HepG2 (cell line): Measurements from ENCODE around the gene TENT4B. TPM values are rescaled to one million over a fixed set of nuclear protein-coding genes. Genes with fewer than 3 reads are reported as not detected.

Experiments used
- ATAC-seq: fragments of 200-7000 bp; cut with Tn5 transposase; 3 replicates; pipeline ENCODE4 v1.9.1; 2020; ENCODE audit warnings: mild to moderate bottlenecking, moderate library complexity
- BruUV-seq: library from RNA; stranded (reverse); fragments of 400-500 nt; replicated peaks from 2 replicates; lab custom pipeline; 2021; lab: Mats Ljungman, UMichigan
- CTCF ChIA-PET: fragments of 300-600 bp; formaldehyde crosslinking; extraction: SDS; loops from one replicate; lab custom pipeline; 2021; ENCODE audit warnings: low total read pairs, inconsistent platforms, low intra/inter-chr PET ratio; lab: Yijun Ruan, JAX
- POLR2A ChIA-PET: fragments of 350-600 bp; sonication (Branson Sonifier 250); formaldehyde crosslinking; loops from one replicate; lab custom pipeline; 2020; ENCODE audit warnings: antibody characterized with exemption, inconsistent platforms; lab: Yijun Ruan, JAX
- DNase-seq: peaks from one replicate; pipeline ENCODE4 v3.0.0-alpha.2; 2015; ENCODE audit warnings: low spot score
- FAIRE-seq: peaks from 3 replicates; lab custom pipeline; 2011; peaks lifted over from hg19 to GRCh38; lab: Jason Lieb, UNC
- H2AFZ ChIP-seq: one replicate; pipeline ENCODE4 v1.6.1; 2011; ENCODE audit warnings: low read length, inconsistent platforms
- H3K27ac ChIP-seq: fragments of 300-600 bp; 3 replicates; pipeline ENCODE4 v1.8.0; 2011; ENCODE audit warnings: mixed run types, mild to moderate bottlenecking, mixed read lengths, low read length, inconsistent platforms; ENCODE audit not compliant: insufficient read depth; ENCODE audit errors: extremely low read length
- H3K27me3 ChIP-seq, 2 experiments: fragments of 200-600 bp in 1 of 2; 2 replicates in 1 of 2; 3 replicates in 1 of 2; pipeline versions ENCODE4 v1.6.0 to v1.8.0; 2011; ENCODE audit warnings: low read length in 2 of 2, mild to moderate bottlenecking in 2 of 2, moderate library complexity in 2 of 2, inconsistent platforms in 1 of 2; ENCODE audit not compliant: insufficient read depth in 2 of 2, control insufficient read depth in 1 of 2
- H3K36me3 ChIP-seq, 2 experiments: fragments of 200-600 bp in 1 of 2; replicated peaks in 1 of 2; 2 replicates in 1 of 2; 3 replicates in 1 of 2; pipeline versions ENCODE4 v1.5.1 to v1.8.0; 2011; ENCODE audit warnings: low read length in 2 of 2, inconsistent platforms in 1 of 2; ENCODE audit not compliant: insufficient read depth in 2 of 2, control insufficient read depth in 1 of 2
- H3K4me1 ChIP-seq: 2 replicates; pipeline ENCODE4 v1.5.1; 2012; ENCODE audit warnings: low read length, inconsistent platforms; ENCODE audit not compliant: insufficient read depth
- H3K4me2 ChIP-seq: 2 replicates; pipeline ENCODE4 v1.6.0; 2011; ENCODE audit warnings: low read depth, low read length, inconsistent platforms
- H3K4me3 ChIP-seq, 3 experiments: fragments of 200-600 bp in 1 of 3; sonication (generic), shearing (Covaris generic) in 1 of 3; replicated peaks in 1 of 3; 2 replicates each; pipeline ENCODE4 v1.5.1; 2011 to 2016; ENCODE audit warnings: low read length in 3 of 3, inconsistent platforms in 2 of 3, low read depth in 2 of 3, mild to moderate bottlenecking in 2 of 3, control low read depth in 1 of 3, mixed read lengths in 1 of 3; ENCODE audit not compliant: insufficient read depth in 1 of 3
- H3K79me2 ChIP-seq: one replicate; pipeline ENCODE4 v1.6.1; 2011; ENCODE audit warnings: low read length, inconsistent platforms; ENCODE audit not compliant: insufficient read depth
- H3K9ac ChIP-seq: 2 replicates; pipeline ENCODE4 v1.6.0; 2011; ENCODE audit warnings: mild to moderate bottlenecking, low read depth, low read length, inconsistent platforms; ENCODE audit not compliant: insufficient read depth
- H3K9me3 ChIP-seq: 2 replicates; pipeline ENCODE4 v1.5.1; 2012; ENCODE audit warnings: mild to moderate bottlenecking, low read length
- H4K20me1 ChIP-seq: 2 replicates; pipeline ENCODE4 v1.6.0; 2011; ENCODE audit warnings: inconsistent platforms, mild to moderate bottlenecking, low read length, moderate library complexity; ENCODE audit not compliant: insufficient read depth
- CBX1 ChIP-seq: IDR thresholded peaks from one replicate; pipeline ENCODE4 v1.6.1; 2016; ENCODE audit warnings: antibody characterized with exemption, low read depth
- CEBPG ChIP-seq: IDR thresholded peaks from 2 replicates; pipeline ENCODE4 v1.6.1; 2016
- CENPT ChIP-seq: sonication (generic); formaldehyde crosslinking; IDR thresholded peaks from 2 replicates; pipeline ENCODE4 v1.8.0; 2022; ENCODE audit warnings: low read depth, mild to moderate bottlenecking, moderate library complexity, missing genetic modification reagents
- ETV6 ChIP-seq: sonication (generic); formaldehyde crosslinking; conservative IDR thresholded peaks from 2 replicates; pipeline ENCODE4 v1.4.0; 2020; ENCODE audit warnings: missing genetic modification reagents
- HES4 ChIP-seq: sonication (generic); formaldehyde crosslinking; IDR thresholded peaks from 2 replicates; pipeline ENCODE4 v1.9.0; 2021; ENCODE audit warnings: mild to moderate bottlenecking, missing genetic modification reagents, borderline replicate concordance
- HNF4G ChIP-seq, 2 experiments: sonication (generic) in 1 of 2; formaldehyde crosslinking in 1 of 2; IDR thresholded peaks; 2 replicates each; pipeline versions ENCODE4 v1.4.0 to v1.6.1; 2011 to 2020; ENCODE audit warnings: borderline replicate concordance in 2 of 2, low read depth in 2 of 2, mild to moderate bottlenecking in 2 of 2, low read length in 1 of 2, missing genetic modification reagents in 1 of 2, moderate library complexity in 1 of 2
- ISL2 ChIP-seq: sonication (generic); formaldehyde crosslinking; IDR thresholded peaks from 2 replicates; pipeline ENCODE4 v1.5.0; 2020; ENCODE audit warnings: missing genetic modification reagents
- KDM1A ChIP-seq: IDR thresholded peaks from 2 replicates; pipeline ENCODE4 v1.6.1; 2016; ENCODE audit warnings: missing compliant biosample characterization
- MED13 ChIP-seq: sonication (generic); formaldehyde crosslinking; IDR thresholded peaks from 2 replicates; pipeline ENCODE4 v1.5.0; 2020; ENCODE audit warnings: missing genetic modification reagents
- NBN ChIP-seq: fragments of 450-650 bp; conservative IDR thresholded peaks from 2 replicates; pipeline ENCODE4 v1.6.1; 2017
- NCOA5 ChIP-seq: sonication (generic); formaldehyde crosslinking; IDR thresholded peaks from 2 replicates; pipeline ENCODE4 v1.4.0; 2020; ENCODE audit warnings: missing genetic modification reagents
- NR2F6 ChIP-seq, 2 experiments: IDR thresholded peaks; 2 replicates each; pipeline ENCODE4 v1.6.1; 2016; ENCODE audit warnings: antibody characterized with exemption in 1 of 2, mild to moderate bottlenecking in 1 of 2
- NRL ChIP-seq: sonication (generic); formaldehyde crosslinking; IDR thresholded peaks from 2 replicates; pipeline ENCODE4 v1.5.0; 2020; ENCODE audit warnings: missing genetic modification reagents, mild to moderate bottlenecking, moderate library complexity, borderline replicate concordance
- POGZ ChIP-seq: sonication (generic); formaldehyde crosslinking; IDR thresholded peaks from 2 replicates; pipeline ENCODE4 v1.4.0; 2020; ENCODE audit warnings: mild to moderate bottlenecking, missing genetic modification reagents
- REPIN1 ChIP-seq: sonication (generic); formaldehyde crosslinking; IDR thresholded peaks from 2 replicates; pipeline ENCODE4 v1.8.0; 2022; ENCODE audit warnings: missing genetic modification reagents, low read depth, mild to moderate bottlenecking, borderline replicate concordance
- U2AF2 ChIP-seq: fragments of 200-400 bp; formaldehyde crosslinking; IDR thresholded peaks from 2 replicates; pipeline ENCODE4 v1.6.1; 2017; ENCODE audit warnings: low read depth, mild to moderate bottlenecking, low read length
- ZFP82 ChIP-seq: sonication (generic); formaldehyde crosslinking; IDR thresholded peaks from 2 replicates; pipeline ENCODE4 v1.5.1; 2020; ENCODE audit warnings: mild to moderate bottlenecking, missing genetic modification reagents, borderline replicate concordance
- ZNF17 ChIP-seq: sonication (generic); formaldehyde crosslinking; IDR thresholded peaks from 2 replicates; pipeline ENCODE4 v1.5.0; 2020; ENCODE audit warnings: mild to moderate bottlenecking, missing genetic modification reagents
- ZNF383 ChIP-seq: sonication (generic); formaldehyde crosslinking; IDR thresholded peaks from 2 replicates; pipeline ENCODE4 v1.4.0; 2020; ENCODE audit warnings: missing genetic modification reagents, mild to moderate bottlenecking, borderline replicate concordance
- ZNF615 ChIP-seq: sonication (generic); formaldehyde crosslinking; IDR thresholded peaks from 2 replicates; pipeline ENCODE4 v1.5.0; 2020; ENCODE audit warnings: mild to moderate bottlenecking, missing genetic modification reagents, borderline replicate concordance
- ZNF709 ChIP-seq: sonication (generic); formaldehyde crosslinking; IDR thresholded peaks from 2 replicates; pipeline ENCODE4 v1.5.0; 2020; ENCODE audit warnings: mild to moderate bottlenecking, missing genetic modification reagents
- ZNF713 ChIP-seq: sonication (generic); formaldehyde crosslinking; IDR thresholded peaks from 2 replicates; pipeline ENCODE4 v1.4.0; 2020; ENCODE audit warnings: mild to moderate bottlenecking, missing genetic modification reagents
- ZNF746 ChIP-seq: sonication (generic); formaldehyde crosslinking; IDR thresholded peaks from 2 replicates; pipeline ENCODE4 v1.8.0; 2022; ENCODE audit warnings: mild to moderate bottlenecking, missing genetic modification reagents
- ZNF768 ChIP-seq: sonication (generic); formaldehyde crosslinking; IDR thresholded peaks from 2 replicates; pipeline ENCODE4 v1.4.0; 2020; ENCODE audit warnings: missing genetic modification reagents
- WGBS: methylation state at CpG from one replicate; pipeline ENCODE4 v1.1.6; 2017; ENCODE audit warnings: low lambda C conversion rate; 5-methylcytosine and 5-hydroxymethylcytosine counted together
- in situ Hi-C: cut with HindIII; loops from 2 replicates; pipeline ENCODE4 v1.10.0; 2017; ENCODE audit warnings: low pct_unique_long_range_greater_than_20kb; ENCODE audit not compliant: extremely low pct_ligation_motif_present
- intact Hi-C: fragments of 100-400 bp; cut with micrococcal nuclease; formaldehyde crosslinking; loops from one replicate; pipeline ENCODE4 v1.10.0; 2022; ENCODE audit not compliant: unreplicated experiment
- polyA plus RNA-seq, 8 experiments: library from polyadenylated mRNA; depleted of rRNA in 3 of 8; stranded (reverse) in 7 of 8; unstranded in 1 of 8; fragments of >200 nt; fragmentation: Illumina TruSeq in 4 of 8; extraction: Trizol in 4 of 8; gene quantifications; 2 replicates each; pipeline versions ENCODE4 v1.2.1 to v1.2.3, GENCODE V29; 2011 to 2016; ENCODE audit warnings: low read depth in 4 of 8, missing spikeins in 1 of 8, mixed read lengths in 1 of 8; ENCODE audit not compliant: insufficient read depth in 1 of 8
- total RNA-seq, 5 experiments: library from RNA; depleted of rRNA; stranded (reverse); fragments of >200 nt; fragmentation: Illumina TruSeq; extraction: Trizol; gene quantifications; 2 replicates each; pipeline ENCODE4 v1.2.3, GENCODE V29; 2016; ENCODE audit warnings: low read depth in 1 of 5
- TF ChIP-seq, protein P1 (sequence below): sonication (generic); formaldehyde crosslinking; IDR thresholded peaks from 2 replicates; pipeline ENCODE4 v1.5.0; 2020; ENCODE audit warnings: missing genetic modification reagents
- TF ChIP-seq, protein P2 (sequence below): sonication (generic); formaldehyde crosslinking; IDR thresholded peaks from 2 replicates; pipeline ENCODE4 v1.8.0; 2023; ENCODE audit warnings: mild to moderate bottlenecking, missing genetic modification reagents

Gene TENT4B
- total and polyA plus RNA-seq, 2 of the 13 experiments (the other 11 are each of a cell fraction or from before 2014, with no cell fraction given), result 15.0 to 32.8 TPM

DNA sequence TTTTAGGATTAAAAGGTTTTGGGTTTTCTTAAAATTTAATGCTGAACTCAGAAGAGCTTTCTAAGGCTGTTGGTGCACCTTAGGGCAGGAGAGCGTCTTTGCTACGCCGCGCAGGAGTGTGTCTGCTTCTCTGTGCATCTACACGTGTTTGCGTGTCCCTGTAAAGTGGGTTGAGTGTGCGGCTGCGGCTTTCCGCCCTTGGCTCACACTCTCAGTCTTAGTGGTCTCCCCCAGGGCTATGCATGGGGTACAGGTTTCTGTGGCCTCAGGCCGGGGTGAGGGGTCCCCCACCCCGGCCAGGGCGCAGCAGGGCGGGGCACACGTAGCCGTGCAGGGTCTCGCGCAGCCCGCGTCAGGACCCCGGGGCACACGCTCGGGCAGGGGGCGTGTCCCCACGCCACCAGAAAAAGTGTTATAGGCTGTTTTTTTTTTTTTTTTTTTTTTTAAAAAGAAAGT is 727 bp upstream of the TENT4B start:
- peak overlapping the region; percentile 87 for H2AFZ ChIP-seq
- FAIRE-seq, result no peak
- no peaks in the 10 kb centered on the region for H3K9me3 ChIP-seq
- in situ Hi-C loops (loop anchor here (10.0 kb wide), 1 partner anchor 52 kb away; no protein-coding TSS in a partner anchor), intact Hi-C loops (loop anchor here (1.0 kb wide), 2 partner anchors 58 to 85 kb away; no protein-coding TSS in a partner anchor)
- H3K36me3 ChIP-seq, result no peaks in the 10 kb centered on the region; a peak in 1 of 5 replicates
- peak overlapping the region; percentile 97 for H3K4me2 ChIP-seq
- peak overlapping the region; percentile 96 for H3K27ac ChIP-seq
- peak overlapping the region; percentile 99 for H3K9ac ChIP-seq
- CTCF ChIA-PET, result no interaction called here
- H4K20me1 ChIP-seq, result peaks cover 15% of the 10 kb centered on the region
- no peak for DNase-seq
- peak; percentile 60 for ATAC-seq
- BruUV-seq, result TSS peak; percentile 88
- 0% methylated on average over 24 of the region's 24 CpGs for WGBS
- H3K4me1 ChIP-seq, result peaks cover 42% of the 10 kb centered on the region
- H3K4me3 ChIP-seq, result peak overlapping the region; percentile 88 to 98 (median 98)
- POLR2A ChIA-PET, result interaction anchor here (0.6 to 2.0 kb wide), 5 partner anchors 9 to 86 kb away, joined by 3 to 10 read pairs (median 4); partner anchors contain the start of gene HEATR3
- H3K79me2 ChIP-seq, result peaks cover 38% of the 10 kb centered on the region
- H3K27me3 ChIP-seq, result no peaks in the 10 kb centered on the region; a peak in 1 of 5 replicates
- TF ChIP-seq NCOA5 (CRISPR knock-in tag) (no peak), HES4 (CRISPR knock-in tag) (no peak), MED13 (CRISPR knock-in tag) (0 out of 2 replicates have a peak, but pooled peaks have one; percentile 24), NRL (CRISPR knock-in tag) (no peak), CEBPG (CRISPR knock-in tag) (no peak), NR2F6 (IDR thresholded peaks at IDR 0.05) (no peak), NR2F6 (CRISPR knock-in tag; IDR thresholded peaks at IDR 0.05) (no peak), ZNF17 (CRISPR knock-in tag) (no peak), ZNF713 (no peak), POGZ (no peak), REPIN1 (CRISPR knock-in tag) (no peak), ZNF709 (CRISPR knock-in tag) (no peak), ISL2 (peak; percentile 53; the same call in 1 of the 2 replicates), ZFP82 (CRISPR knock-in tag) (no peak), ETV6 (no peak), ZNF383 (CRISPR knock-in tag) (no peak), HNF4G (IDR thresholded peaks at IDR 0.05; ENCODE audit: borderline replicate concordance, low read depth, low read length) (no peak), HNF4G (CRISPR knock-in tag; IDR thresholded peaks at IDR 0.05; ENCODE audit: borderline replicate concordance, low read depth) (no peak), NBN (no peak), U2AF2 (no peak), ZNF768 (CRISPR knock-in tag) (no peak), ZNF615 (CRISPR knock-in tag) (no peak), CBX1 (no peak), CENPT (peak; percentile 2; the same call in 1 of the 2 replicates), ZNF746 (CRISPR knock-in tag) (no peak), KDM1A (CRISPR knock-in tag) (no peak)
- TF ChIP-seq, protein P1, sequence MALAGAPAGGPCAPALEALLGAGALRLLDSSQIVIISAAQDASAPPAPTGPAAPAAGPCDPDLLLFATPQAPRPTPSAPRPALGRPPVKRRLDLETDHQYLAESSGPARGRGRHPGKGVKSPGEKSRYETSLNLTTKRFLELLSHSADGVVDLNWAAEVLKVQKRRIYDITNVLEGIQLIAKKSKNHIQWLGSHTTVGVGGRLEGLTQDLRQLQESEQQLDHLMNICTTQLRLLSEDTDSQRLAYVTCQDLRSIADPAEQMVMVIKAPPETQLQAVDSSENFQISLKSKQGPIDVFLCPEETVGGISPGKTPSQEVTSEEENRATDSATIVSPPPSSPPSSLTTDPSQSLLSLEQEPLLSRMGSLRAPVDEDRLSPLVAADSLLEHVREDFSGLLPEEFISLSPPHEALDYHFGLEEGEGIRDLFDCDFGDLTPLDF (CRISPR knock-in tag), result 0 out of 2 replicates have a peak, but pooled peaks have one; percentile 69
- TF ChIP-seq, protein P2, sequence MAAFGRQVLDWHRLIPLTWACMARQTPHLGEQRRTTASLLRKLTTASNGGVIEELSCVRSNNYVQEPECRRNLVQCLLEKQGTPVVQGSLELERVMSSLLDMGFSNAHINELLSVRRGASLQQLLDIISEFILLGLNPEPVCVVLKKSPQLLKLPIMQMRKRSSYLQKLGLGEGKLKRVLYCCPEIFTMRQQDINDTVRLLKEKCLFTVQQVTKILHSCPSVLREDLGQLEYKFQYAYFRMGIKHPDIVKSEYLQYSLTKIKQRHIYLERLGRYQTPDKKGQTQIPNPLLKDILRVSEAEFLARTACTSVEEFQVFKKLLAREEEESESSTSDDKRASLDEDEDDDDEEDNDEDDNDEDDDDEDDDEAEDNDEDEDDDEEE, result no peak
